Caki2 (cell line): Measurements from ENCODE around the gene GEMIN7. TPM values are rescaled to one million over a fixed set of nuclear protein-coding genes. Genes with fewer than 3 reads are reported as not detected.

Experiments used
- DNase-seq: peaks from one replicate; pipeline ENCODE4 v3.0.0-alpha.2; 2015; ENCODE audit warnings: low read depth
- in situ Hi-C: cut with HindIII; loops from 2 replicates; pipeline ENCODE4 v1.10.0; 2016; ENCODE audit warnings: low sequenced_read_pairs, low pct_unique_long_range_greater_than_20kb, mixed read lengths
- total RNA-seq: library from RNA; depleted of rRNA; stranded (reverse); fragments of >200 nt; shearing (Covaris generic); gene quantifications from 2 replicates; pipeline ENCODE4 v1.2.3, GENCODE V29; 2014; ENCODE audit warnings: low replicate concordance; rRNA removed

Gene GEMIN7
- 79.7 and 108 TPM in 2 replicates for total RNA-seq

GRCh38 chr19:45079063-45079910 is at the start of gene GEMIN7:
Gene GEMIN7 (plus strand): TSS chr19:45079260. CDS start chr19:45090115, 10,855 bp downstream.
- peak; percentile 77 for DNase-seq
- in situ Hi-C loops, result no loop called here

GRCh38 chr19:45030825-45031224 is 48.2 kb upstream of the GEMIN7 start:
- in situ Hi-C loops, result no loop called here
- DNase-seq, result no peak

DNA sequence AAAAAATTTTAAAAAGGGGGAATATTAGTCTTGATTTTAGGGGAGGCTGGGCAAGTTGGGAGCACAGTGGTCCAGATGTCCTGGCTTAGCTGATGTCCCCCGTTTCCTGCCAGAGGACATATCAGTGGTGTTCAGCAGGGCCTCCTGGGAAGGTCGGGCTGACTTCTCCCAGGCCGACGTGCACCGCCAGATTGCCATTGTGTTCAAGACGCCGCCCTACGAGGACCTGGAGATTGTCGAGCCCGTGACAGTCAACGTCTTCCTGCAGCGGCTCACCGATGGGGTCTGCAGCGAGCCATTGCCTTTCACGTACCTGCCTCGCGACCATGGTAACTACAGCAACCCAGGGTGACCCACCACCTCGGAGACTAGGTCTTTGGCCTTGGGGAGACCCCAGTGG is 46.6 kb upstream of the GEMIN7 start:
- in situ Hi-C loops, result no loop called here
- no peak for DNase-seq

DNA sequence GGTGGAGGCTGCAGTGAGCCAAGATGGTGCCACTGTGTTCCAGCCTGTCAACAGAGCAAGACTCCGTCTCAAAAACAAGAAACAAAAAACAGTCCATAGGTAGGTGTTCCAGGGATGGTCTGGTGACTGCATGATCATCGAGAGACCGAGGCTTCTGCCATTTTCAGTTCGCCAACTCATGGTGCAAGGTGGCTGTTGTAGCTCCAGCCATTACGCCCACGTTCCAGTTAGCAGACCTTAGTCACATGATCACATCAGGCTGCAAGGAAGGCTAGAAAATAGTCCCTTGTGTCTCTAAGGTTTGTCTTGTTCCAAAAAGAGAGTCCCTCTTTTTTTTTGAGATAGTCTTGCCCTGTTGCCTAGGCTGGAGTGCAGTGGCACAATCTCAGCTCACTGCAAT is 43.3 kb upstream of the GEMIN7 start:
- no peak for DNase-seq
- in situ Hi-C loops, result no loop called here

DNA sequence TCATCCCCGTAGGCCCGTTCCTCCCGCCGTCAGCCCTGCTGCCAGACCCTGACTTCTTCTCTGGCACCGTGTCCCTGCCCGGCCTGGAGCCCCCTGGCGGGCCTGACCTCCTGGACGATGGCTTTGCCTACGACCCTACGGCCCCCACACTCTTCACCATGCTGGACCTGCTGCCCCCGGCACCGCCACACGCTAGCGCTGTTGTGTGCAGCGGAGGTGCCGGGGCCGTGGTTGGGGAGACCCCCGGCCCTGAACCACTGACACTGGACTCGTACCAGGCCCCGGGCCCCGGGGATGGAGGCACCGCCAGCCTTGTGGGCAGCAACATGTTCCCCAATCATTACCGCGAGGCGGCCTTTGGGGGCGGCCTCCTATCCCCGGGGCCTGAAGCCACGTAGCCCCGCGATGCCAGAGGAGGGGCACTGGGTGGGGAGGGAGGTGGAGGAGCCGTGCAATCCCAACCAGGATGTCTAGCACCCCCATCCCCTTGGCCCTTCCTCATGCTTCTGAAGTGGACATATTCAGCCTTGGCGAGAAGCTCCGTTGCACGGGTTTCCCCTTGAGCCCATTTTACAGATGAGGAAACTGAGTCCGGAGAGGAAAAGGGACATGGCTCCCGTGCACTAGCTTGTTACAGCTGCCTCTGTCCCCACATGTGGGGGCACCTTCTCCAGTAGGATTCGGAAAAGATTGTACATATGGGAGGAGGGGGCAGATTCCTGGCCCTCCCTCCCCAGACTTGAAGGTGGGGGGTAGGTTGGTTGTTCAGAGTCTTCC is 41.5 kb upstream of the GEMIN7 start:
- no peak for DNase-seq
- in situ Hi-C loops, result no loop called here

DNA sequence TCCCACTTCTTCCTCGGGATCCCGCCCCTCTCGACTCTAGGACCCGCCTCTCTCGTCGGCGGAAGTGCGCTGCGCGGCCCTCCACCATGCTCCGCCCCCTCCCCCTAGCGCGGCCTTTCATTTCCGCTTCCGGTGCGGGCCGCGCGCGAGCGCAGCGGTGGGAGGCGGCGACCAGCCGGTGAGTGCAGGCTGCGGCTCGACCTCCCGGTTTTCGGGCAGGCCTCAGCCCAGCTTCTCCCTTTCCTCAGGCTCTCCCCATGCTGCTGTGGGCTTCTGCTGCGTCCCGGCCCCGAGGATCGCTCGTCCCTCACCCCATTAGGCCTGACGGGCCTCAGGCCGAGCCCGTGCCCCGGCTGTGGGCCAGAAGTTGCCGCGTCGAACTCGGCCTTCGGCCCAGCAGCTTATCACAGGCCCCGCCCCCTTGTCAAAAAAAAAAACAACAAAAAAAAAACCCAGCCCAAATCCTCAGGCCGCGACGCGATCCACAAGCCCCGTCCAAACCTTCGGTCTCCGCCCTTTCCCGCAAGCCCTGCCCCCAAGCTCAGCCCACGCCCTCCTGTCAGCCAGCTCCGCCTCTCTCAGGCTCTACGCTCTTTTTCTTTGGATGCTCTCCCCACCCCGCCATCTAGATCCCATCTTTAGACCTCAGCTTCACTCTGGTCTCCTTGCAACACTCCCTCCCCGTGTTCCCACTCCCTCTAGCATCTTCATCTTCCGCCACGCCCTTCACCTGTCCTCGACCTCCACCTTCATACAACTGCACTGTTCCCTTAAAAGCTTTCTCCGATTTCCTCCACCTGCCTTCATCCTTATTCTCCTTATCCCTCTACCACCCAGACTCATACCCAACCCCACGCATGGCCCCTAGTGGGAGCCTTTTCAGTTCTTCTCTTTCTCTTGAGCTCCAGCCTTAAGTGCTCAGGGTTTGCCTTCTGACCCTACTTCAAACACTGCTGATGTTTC is 39.8 kb upstream of the GEMIN7 start, which contains the start of gene CLASRP:
Gene CLASRP (plus strand): TSS at position 115 of the 963 bp plus-strand sequence. CDS start 1,168 bp downstream, outside the sequence.
- in situ Hi-C loops, result no loop called here
- DNase-seq, result peak; percentile 92

DNA sequence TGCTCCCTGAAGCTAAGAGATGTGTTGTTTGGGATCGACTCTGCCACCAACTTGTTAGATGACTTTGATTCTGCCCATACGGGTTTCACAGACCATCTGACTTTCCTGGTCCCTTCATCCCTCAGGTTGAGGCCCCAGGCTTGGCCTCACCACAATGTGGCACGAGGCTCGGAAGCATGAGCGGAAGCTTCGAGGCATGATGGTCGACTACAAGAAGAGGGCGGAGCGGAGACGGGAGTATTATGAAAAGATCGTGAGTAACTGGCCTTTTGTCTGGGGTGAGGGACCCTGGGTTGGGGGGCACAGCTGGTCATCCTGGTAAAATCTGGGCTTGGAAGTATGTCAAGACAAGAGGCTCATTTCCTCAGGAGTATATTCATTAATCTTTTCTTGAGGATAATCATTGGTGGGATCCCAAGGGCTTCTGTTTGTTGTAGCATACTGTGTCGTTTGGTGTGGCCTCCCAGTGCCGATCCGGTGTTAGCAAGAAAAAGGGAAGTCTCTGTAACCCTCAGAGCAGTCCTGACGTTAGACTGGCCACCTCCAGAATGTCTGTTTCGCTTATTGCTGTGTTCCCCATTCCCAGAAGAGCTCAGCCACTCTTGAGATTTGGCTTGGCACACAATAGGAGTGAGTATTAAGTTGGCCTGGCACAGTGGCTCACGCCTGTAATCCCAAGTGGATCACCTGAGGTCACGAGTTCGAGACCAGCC is 38.8 kb upstream of the GEMIN7 start:
- no peak for DNase-seq
- in situ Hi-C loops, result no loop called here

DNA sequence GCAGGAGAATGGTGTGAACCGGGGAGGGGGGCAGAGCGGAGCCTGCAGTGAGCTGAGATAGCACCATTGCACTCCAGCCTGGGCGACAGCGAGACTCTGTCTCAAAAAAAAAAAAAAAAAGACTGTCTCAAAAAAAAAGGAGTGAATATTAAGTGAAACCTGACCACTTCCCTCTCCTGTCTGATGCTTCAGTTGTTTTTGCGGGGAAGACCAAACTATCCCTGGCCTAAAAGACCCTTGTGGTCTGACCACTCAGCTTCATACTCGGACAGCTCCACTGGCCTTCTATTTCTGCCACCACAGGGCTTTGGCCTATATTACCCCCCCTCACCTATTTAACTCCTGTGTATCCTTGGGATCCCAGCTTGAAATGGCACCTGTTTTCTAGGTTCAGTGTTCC is 37.9 kb upstream of the GEMIN7 start:
- in situ Hi-C loops, result no loop called here
- DNase-seq, result no peak

DNA sequence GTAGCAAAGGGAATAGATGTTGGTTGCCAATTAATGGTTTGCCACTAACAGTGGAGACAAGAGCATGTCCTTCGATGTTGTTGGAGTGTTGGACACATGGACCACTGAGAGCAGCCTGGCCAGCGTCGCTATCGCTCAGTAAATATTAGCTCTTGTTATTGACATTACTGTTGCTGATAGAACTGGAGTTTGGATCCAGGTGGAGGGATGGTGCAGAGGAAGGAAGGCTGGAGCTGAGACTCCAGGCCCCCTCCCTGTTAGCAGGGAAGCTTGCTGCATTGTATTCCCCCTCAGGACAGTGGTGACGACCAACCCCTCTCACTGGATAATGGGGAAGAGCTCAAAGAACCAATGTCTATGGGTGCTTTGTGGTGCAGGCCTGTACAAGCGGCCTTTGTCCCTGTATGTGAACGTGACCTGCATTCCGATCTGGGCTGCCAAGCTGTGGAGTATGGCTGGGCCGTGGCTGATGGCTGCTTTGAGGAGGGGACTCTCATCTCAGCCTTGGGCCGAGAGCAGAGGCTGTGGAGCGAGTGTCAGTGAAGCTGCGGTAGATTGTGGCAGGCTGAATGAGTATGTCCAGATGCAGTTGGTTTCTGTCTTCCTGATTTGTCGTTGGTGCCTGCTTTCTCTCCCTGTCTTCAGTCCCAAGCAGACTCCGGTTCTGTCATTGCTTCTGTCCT is 33.2 kb upstream of the GEMIN7 start:
- in situ Hi-C loops, result no loop called here
- DNase-seq, result no peak

- DNase-seq, result no peak
- in situ Hi-C loops, result no loop called here
Measured at GRCh38 chr19:45046355-45046754, 32.7 kb upstream of the GEMIN7 start.

- in situ Hi-C loops, result no loop called here
- DNase-seq, result no peak
Measured at GRCh38 chr19:45047188-45047797, 31.8 kb upstream of the GEMIN7 start.

- in situ Hi-C loops, result no loop called here
- DNase-seq, result no peak
Measured at GRCh38 chr19:45049073-45049736, 29.9 kb upstream of the GEMIN7 start.

DNA sequence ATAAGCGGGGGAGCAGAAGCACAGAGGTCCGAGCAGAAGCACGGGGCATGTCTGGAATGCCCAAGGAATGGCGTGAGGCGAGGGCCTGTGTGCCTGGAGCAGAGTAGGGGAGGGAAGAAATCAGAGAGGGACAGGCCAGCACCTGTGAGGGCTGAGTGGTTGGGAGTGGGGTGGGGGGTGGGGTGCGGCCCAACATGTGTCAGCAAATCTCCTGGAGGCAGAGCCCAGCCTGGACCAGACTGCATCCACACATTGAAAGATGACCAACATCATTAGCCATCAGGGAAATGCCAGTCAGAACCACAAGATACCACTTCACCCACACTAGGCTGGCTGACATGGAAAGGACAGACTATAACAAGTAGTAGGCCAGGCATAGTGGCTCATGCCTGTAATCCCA is 29.0 kb upstream of the GEMIN7 start:
- in situ Hi-C loops, result no loop called here
- DNase-seq, result no peak

DNA sequence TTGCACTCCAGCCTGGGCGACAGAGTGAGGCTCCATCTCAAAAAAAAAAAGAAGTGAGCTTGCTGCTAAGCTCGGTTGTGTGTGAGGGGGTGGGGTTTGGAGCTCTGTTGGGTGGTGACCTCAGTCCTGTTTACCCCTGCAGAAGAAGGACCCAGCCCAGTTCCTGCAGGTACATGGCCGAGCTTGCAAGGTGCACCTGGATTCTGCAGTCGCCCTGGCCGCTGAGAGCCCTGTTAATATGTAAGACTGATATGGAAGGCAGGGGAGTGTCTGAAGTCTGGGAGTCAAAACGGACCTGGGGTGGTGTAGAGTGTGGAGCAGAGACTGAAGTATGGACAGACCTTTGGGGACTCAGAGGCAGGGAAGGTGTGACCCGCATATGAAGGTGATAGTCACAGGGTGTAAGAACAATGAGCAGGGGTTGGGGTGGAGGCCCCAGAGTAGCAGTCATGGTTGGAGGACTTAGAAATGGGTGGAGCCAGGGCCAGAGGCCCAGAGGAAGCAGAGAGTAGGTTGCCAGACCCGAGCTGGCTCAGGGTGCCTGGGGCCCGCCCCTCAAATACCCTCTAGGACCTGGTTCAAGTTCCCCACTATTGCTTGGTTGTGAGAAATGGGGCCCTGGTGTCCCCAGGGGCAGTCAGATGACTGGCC is 27.0 kb upstream of the GEMIN7 start:
- in situ Hi-C loops, result no loop called here
- no peak for DNase-seq

DNA sequence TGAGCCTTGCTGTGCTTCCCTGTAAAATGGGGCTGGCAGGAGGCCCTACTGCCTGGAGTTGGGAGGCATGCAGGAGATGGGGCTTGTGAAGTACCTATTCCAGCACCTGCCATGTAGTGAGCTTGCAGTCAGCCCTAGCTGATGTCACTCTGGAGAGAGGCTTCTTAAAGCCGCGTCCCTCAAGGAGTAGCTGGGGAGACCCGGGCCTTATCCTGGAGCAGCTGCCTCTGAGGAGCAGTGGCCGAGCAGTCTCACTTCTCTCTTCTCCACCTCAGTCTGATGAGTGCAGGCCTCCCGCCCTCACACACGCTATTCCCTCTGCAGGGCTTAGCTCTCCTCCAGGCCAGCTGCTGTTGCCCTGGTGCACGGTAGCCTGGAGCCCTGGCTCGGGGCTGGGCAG is 22.2 kb upstream of the GEMIN7 start:
- no peak for DNase-seq
- in situ Hi-C loops, result no loop called here

GRCh38 chr19:45057444-45057843 is 21.6 kb upstream of the GEMIN7 start:
- no peak for DNase-seq
- in situ Hi-C loops, result no loop called here
